Gastrocnemius medialis (tissue), 4 donors: ENCODE results near the gene TSC22D3. TPM values are rescaled to one million over a fixed set of nuclear protein-coding genes. Genes with fewer than 3 reads are reported as not detected.
"Not testable (repeated sequence)": the region's sequence is repeated elsewhere in the genome, so short reads cannot be mapped to it uniquely, and the experiment has no call there.

Experiments used
- ATAC-seq, 2 donors: fragments of 150-250 bp; one replicate each; pipeline ENCODE4 v1.9.1; 2016
- DNase-seq, 2 donors: peaks; one replicate each; pipeline ENCODE4 v3.0.0-alpha.2; 2019
- H3K27ac ChIP-seq, 4 donors: fragments of 200-600 bp; sonication (generic); 1 replicate in 1 of 4; 2 replicates in 3 of 4; pipeline ENCODE4 v1.5.1; 2016 to 2018; ENCODE audit warnings: mild to moderate bottlenecking in 2 of 4, moderate library complexity in 1 of 4
- H3K27me3 ChIP-seq, 3 donors: fragments of 200-600 bp; sonication (generic) in 2 of 3; 1 replicate in 1 of 3; 2 replicates in 2 of 3; pipeline versions ENCODE4 v1.5.1 to v1.6.0; 2016 to 2019; ENCODE audit warnings: mild to moderate bottlenecking in 1 of 3, moderate library complexity in 1 of 3
- H3K36me3 ChIP-seq, 2 donors: fragments of 200-600 bp; sonication (generic) in 1 of 2; one replicate each; pipeline ENCODE4 v1.5.1; 2017 to 2018
- H3K4me1 ChIP-seq, 2 donors: fragments of 200-600 bp; sonication (generic) in 1 of 2; one replicate each; pipeline ENCODE4 v1.5.1; 2016 to 2017; ENCODE audit warnings: mild to moderate bottlenecking in 2 of 2
- H3K4me3 ChIP-seq, 4 donors: fragments of 200-600 bp; sonication (generic) in 3 of 4; 1 replicate in 1 of 4; 2 replicates in 3 of 4; pipeline ENCODE4 v1.5.1; 2016 to 2019; ENCODE audit warnings: mild to moderate bottlenecking in 2 of 4
- H3K9me3 ChIP-seq, 3 donors: fragments of 200-600 bp; sonication (generic) in 2 of 3; 1 replicate in 1 of 3; 2 replicates in 2 of 3; pipeline ENCODE4 v1.5.1; 2016 to 2019
- CTCF ChIP-seq, 5 experiments: fragments of 450-650 bp in 3 of 5; fragments of 200-600 bp in 2 of 5; sonication (generic) in 2 of 5; IDR thresholded peaks in 4 of 5; conservative IDR thresholded peaks in 1 of 5; 1 replicate in 4 of 5; 2 replicates in 1 of 5; pipeline ENCODE4 v1.5.1; 2016 to 2019; ENCODE audit warnings: antibody characterized with exemption in 5 of 5, mild to moderate bottlenecking in 3 of 5, moderate library complexity in 3 of 5
- POLR2A ChIP-seq, 2 donors: fragments of 450-650 bp; IDR thresholded peaks; one replicate each; pipeline ENCODE4 v1.6.1; 2017; ENCODE audit warnings: antibody characterized with exemption in 2 of 2, mild to moderate bottlenecking in 2 of 2, moderate library complexity in 2 of 2
- in situ Hi-C, 4 donors: fragments of 200-750 bp; cut with MboI; loops; one replicate each; pipeline versions ENCODE4 v1.15.0 to v1.8.0; 2017; ENCODE audit warnings: low sequenced_read_pairs in 4 of 4
- intact Hi-C: fragments of 100-400 bp; cut with DNase I; formaldehyde crosslinking; loops from one replicate; pipeline ENCODE4 v1.15.1; 2023; ENCODE audit warnings: low total_unique reads
- total RNA-seq, 4 donors: library from RNA; depleted of rRNA; stranded (reverse); fragments of >200 nt; gene quantifications; one replicate each; pipeline versions ENCODE4 v1.1.0 to v1.2.3, GENCODE V29; 2016

Gene TSC22D3
- total RNA-seq, 4 donors from 2014 or later: 689 to 1,948 (median 1,054) TPM

DNA sequence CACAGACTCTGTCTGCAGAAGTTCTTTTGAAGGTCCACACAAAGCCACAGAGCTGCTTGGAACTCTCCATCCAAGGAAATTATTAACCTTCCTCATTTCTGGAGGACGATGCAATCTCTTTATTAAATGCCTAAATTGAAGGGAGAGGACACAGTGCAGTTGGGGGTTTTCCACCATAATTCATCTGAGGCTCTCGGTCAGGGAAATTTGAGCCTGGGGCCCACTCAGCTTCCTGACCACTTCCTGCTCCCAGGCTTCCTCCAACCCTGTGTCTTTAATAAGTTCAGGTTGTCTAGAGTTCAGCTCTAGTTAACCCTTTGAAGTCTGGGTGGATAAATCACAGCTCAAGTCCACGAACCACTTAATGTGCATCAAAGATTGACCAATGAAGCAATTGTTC, 88.8 kb downstream of the TSC22D3 start:
- no peak overlapping the region for H3K27ac ChIP-seq
- no peaks in the 10 kb centered on the region for H3K27me3 ChIP-seq
- peaks cover 13 to 16% of the 10 kb centered on the region in 2 donors for H3K4me1 ChIP-seq
- TF ChIP-seq POLR2A (IDR thresholded peaks at IDR 0.05) (no peak), CTCF (IDR thresholded peaks at IDR 0.05 in 4 of 5, conservative IDR thresholded peaks at IDR 0.05 in 1 of 5) (no peak)
- no peak for ATAC-seq
- no peaks in the 10 kb centered on the region for H3K36me3 ChIP-seq
- no peaks in the 10 kb centered on the region for H3K9me3 ChIP-seq
- intact Hi-C loops: no loop called here
- no peak for DNase-seq
- no peak overlapping the region for H3K4me3 ChIP-seq
- in situ Hi-C loops: no loop called here

- Histone ChIP-seq H3K4me1 (peaks cover 13 to 16% of the 10 kb centered on the region in 2 donors), H3K36me3 (no peaks in the 10 kb centered on the region), H3K9me3 (no peaks in the 10 kb centered on the region), H3K27me3 (no peaks in the 10 kb centered on the region), H3K4me3 (no peak overlapping the region), H3K27ac (peak overlapping the region in 3 of 4 donors; percentile 58 to 74 (median 73))
- in situ Hi-C loops: no loop called here
- intact Hi-C loops: no loop called here
- TF ChIP-seq CTCF (IDR thresholded peaks at IDR 0.05 in 4 of 5, conservative IDR thresholded peaks at IDR 0.05 in 1 of 5) (no peak), POLR2A (IDR thresholded peaks at IDR 0.05) (no peak)
- no peak for ATAC-seq
- DNase-seq: no peak
Measured at GRCh38 chrX:107686026-107686425, 89.6 kb downstream of the TSC22D3 start.

DNA sequence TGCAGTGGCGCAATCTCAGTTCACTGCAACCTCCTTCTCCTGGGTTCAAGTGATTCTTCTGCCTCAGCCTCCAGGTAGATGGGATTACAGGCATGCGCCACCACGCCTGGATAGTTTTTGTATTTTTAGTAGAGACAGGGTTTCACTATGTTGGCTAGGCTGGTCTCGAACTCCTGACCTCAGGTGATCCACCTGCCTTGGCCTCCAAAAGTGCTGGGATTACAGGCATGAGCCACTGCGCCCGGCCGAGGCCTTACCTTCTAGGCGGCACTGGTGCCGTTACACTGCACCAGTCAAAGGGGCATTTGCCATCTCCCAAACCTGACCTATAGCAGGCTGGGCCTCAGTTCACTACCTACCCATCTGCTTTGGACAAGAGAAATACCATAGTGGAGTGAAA, 90.0 kb downstream of the TSC22D3 start:
- H3K36me3 ChIP-seq, DNase-seq, H3K27me3 ChIP-seq, intact Hi-C loops, in situ Hi-C loops, H3K4me3 ChIP-seq, ATAC-seq, H3K9me3 ChIP-seq: not testable (repeated sequence)
- peak overlapping the region; percentile 52 to 74 (median 66) for H3K27ac ChIP-seq
- H3K4me1 ChIP-seq: peaks cover 13 to 16% of the 10 kb centered on the region in 2 donors

DNA sequence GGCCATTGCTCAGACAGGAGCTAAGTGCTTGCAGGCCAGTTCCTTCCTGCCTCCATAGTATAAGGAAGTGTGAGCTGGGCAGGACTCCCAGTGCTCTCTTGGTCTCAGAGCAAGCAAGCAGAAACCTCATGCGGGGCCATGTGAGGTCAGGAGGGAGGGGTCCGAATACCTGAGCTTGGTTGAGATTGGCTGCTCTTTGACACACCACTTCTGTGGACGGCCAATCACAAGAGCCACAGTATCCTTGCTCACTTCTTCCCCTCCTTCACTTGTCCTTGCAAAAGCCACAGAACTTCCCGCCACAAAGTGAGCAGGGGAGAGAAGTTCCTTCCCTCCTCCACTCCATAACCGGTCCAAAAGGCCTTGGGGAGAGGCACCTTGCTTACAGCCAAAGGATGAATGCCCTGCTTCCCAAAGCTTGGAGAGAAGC, 90.6 kb downstream of the TSC22D3 start:
- Histone ChIP-seq H3K27me3 (no peaks in the 10 kb centered on the region), H3K4me1 (peaks cover 13 to 16% of the 10 kb centered on the region in 2 donors), H3K9me3 (no peaks in the 10 kb centered on the region), H3K4me3 (no peak overlapping the region), H3K36me3 (no peaks in the 10 kb centered on the region), H3K27ac (peak overlapping the region; percentile 52 to 74 (median 66))
- ATAC-seq: peak; percentile 69 to 82
- intact Hi-C loops: no loop called here
- in situ Hi-C loops: no loop called here
- peak; percentile 74 to 80 for DNase-seq
- peak in 1 of 2 donors; percentile 55 for TF ChIP-seq POLR2A (IDR thresholded peaks at IDR 0.05)
- TF ChIP-seq CTCF (IDR thresholded peaks at IDR 0.05 in 4 of 5, conservative IDR thresholded peaks at IDR 0.05 in 1 of 5): no peak

DNA sequence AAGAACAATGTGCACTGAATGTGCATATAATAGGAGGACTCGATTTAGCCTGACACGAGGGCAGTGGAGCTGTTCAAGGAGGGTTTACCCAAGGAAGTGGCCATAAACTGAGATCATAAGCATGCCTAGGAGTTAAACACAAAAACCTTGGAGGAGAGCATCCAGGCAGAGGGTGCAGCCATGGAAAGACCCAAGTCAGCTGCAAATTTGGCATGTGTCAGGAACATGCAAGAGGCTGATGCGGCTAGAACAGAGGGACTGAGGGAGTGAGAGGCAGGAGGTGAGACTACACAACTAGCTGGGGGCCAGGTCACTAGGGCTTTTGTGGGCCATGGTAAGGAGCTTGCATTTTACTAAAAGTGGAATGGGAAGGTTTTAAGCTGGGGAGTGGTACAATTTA, 91.7 kb downstream of the TSC22D3 start:
- TF ChIP-seq CTCF (IDR thresholded peaks at IDR 0.05 in 4 of 5, conservative IDR thresholded peaks at IDR 0.05 in 1 of 5) (no peak), POLR2A (IDR thresholded peaks at IDR 0.05) (no peak)
- Histone ChIP-seq H3K4me1 (peaks cover 13 to 16% of the 10 kb centered on the region in 2 donors), H3K27ac (peak overlapping the region; percentile 58 to 74 (median 71)), H3K36me3 (no peaks in the 10 kb centered on the region), H3K9me3 (no peaks in the 10 kb centered on the region), H3K27me3 (no peaks in the 10 kb centered on the region), H3K4me3 (no peak overlapping the region)
- in situ Hi-C loops: no loop called here
- ATAC-seq: no peak
- intact Hi-C loops: no loop called here
- DNase-seq: no peak
